ENCODE data around the gene SYNPR. TPM values are rescaled to one million over a fixed set of nuclear protein-coding genes. Genes with fewer than 3 reads are reported as not detected.

The SYNPR gene
- total RNA-seq, 1 experiment from 2014 or later, result 0.17 TPM

- Histone ChIP-seq H4K8ac (replicated peaks; ENCODE audit: insufficient read length, low read depth, low read length) (no peak overlapping the region), H3K23ac (ENCODE audit: insufficient read length, low read depth, low read length) (no peak overlapping the region), H3K4me1 (ENCODE audit: insufficient read depth, low read length) (no peaks in the 10 kb centered on the region), H2BK15ac (ENCODE audit: low read depth, low read length) (no peak overlapping the region), H2BK5ac (ENCODE audit: insufficient read length, low read length) (no peak overlapping the region), H3K56ac (ENCODE audit: insufficient read length, low read depth, low read length) (no peak overlapping the region), H2BK120ac (ENCODE audit: low read depth, low read length, poor library complexity, severe bottlenecking) (no peak overlapping the region), H3K79me1 (ENCODE audit: insufficient read depth, low read depth, low read length, poor library complexity, severe bottlenecking) (no peaks in the 10 kb centered on the region), H4K5ac (ENCODE audit: insufficient read length, low read depth, low read length) (no peak overlapping the region), H4K91ac (ENCODE audit: insufficient read length, low read depth, low read length) (no peak overlapping the region), H3K23me2 (ENCODE audit: insufficient read length, low read depth, low read length, poor library complexity, severe bottlenecking) (no peaks in the 10 kb centered on the region), H3K79me2 (ENCODE audit: insufficient read depth, low read length) (no peaks in the 10 kb centered on the region), H3T11ph (ENCODE audit: low read length) (no peak overlapping the region), H3K4ac (ENCODE audit: low read depth, low read length) (no peak overlapping the region), H4K20me1 (ENCODE audit: control insufficient read depth, insufficient read depth, insufficient read length) (no peaks in the 10 kb centered on the region), H3K18ac (ENCODE audit: insufficient read length, low read depth, low read length) (no peak overlapping the region), H2AK5ac (ENCODE audit: insufficient read length, low read length) (no peak overlapping the region), H3K9me3 (ENCODE audit: control insufficient read depth, low read depth, low read length) (no peaks in the 10 kb centered on the region), H2BK20ac (ENCODE audit: low read depth, low read length, poor library complexity, severe bottlenecking) (no peak overlapping the region), H3K9ac (ENCODE audit: extremely low read depth, insufficient read length, low read length) (no peak overlapping the region), H3K4me2 (ENCODE audit: insufficient read depth, insufficient read length, low read length) (no peak overlapping the region), H2BK12ac (ENCODE audit: insufficient read length, low read depth, low read length) (no peak overlapping the region), H3K27me3 (ENCODE audit: insufficient read depth, low read length) (no peaks in the 10 kb centered on the region), H3K27ac (ENCODE audit: insufficient read length, low read depth, low read length) (no peak overlapping the region), H3K14ac (ENCODE audit: insufficient read depth, low read length) (no peak overlapping the region), H2AFZ (ENCODE audit: low read length) (no peak overlapping the region)
- H3K4me3 Mint-ChIP-seq, result no peak overlapping the region
- no peak for DNase-seq
- H3K27me3 Mint-ChIP-seq (ENCODE audit: low read depth), result no peaks in the 10 kb centered on the region
- H3K36me3 Mint-ChIP-seq (ENCODE audit: insufficient read depth in 1 of 3, low read depth in 3 of 3), result no peaks in the 10 kb centered on the region
- peaks cover 17 to 20% of the 10 kb centered on the region in 2 experiments for H3K4me1 Mint-ChIP-seq
- H3K9me3 Mint-ChIP-seq, result no peaks in the 10 kb centered on the region
- no peak overlapping the region for H3K27ac Mint-ChIP-seq
- TF ChIP-seq, protein P1, sequence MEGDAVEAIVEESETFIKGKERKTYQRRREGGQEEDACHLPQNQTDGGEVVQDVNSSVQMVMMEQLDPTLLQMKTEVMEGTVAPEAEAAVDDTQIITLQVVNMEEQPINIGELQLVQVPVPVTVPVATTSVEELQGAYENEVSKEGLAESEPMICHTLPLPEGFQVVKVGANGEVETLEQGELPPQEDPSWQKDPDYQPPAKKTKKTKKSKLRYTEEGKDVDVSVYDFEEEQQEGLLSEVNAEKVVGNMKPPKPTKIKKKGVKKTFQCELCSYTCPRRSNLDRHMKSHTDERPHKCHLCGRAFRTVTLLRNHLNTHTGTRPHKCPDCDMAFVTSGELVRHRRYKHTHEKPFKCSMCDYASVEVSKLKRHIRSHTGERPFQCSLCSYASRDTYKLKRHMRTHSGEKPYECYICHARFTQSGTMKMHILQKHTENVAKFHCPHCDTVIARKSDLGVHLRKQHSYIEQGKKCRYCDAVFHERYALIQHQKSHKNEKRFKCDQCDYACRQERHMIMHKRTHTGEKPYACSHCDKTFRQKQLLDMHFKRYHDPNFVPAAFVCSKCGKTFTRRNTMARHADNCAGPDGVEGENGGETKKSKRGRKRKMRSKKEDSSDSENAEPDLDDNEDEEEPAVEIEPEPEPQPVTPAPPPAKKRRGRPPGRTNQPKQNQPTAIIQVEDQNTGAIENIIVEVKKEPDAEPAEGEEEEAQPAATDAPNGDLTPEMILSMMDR (conservative IDR thresholded peaks at IDR 0.05), result no peak
These were observed 152.8 kb downstream of the SYNPR start for GRCh38 chr3:63430875-63431274.

Data from H9 (cell line).